Measurements from ENCODE around the gene PIWIL4.

Gene PIWIL4

DNA sequence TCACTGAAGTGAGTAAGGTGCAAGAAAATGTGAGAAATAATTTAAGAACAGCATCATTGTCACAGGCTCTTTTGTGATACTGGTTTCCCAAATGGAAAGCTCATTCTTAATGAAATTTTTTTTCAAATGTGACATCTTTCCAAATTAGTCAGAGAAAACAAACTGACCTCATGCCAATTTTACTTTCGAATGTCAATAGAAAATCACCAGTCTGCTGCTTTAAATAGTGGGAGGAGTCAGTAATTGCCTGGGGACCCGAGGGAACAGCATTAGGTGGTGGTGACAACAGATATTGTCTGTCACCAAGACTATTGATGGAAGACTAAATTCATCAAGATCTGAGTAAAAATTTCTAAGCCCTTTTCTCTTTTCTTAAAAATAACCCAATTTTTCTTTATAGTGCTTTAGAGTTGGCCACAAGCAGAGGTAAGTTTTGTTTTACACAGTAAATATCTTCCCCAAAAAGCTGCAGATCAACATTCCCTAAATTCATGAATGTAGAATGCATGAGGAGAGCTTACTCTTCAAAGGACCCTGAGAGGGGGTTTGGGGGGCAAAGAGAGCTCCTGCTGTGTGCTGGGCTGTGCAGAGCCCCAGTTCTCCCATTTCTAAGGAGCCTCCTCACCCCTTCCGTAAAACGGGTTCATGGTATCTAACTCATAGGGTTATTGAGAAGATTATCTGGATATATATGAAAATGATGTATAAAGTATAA, 95.1 kb downstream of the PIWIL4 start:
- Histone ChIP-seq H3K4me1 (ENCODE audit: control insufficient read depth, insufficient read depth, low read length) (no peaks in the 10 kb centered on the region), H3K9ac (ENCODE audit: low read length) (no peak overlapping the region), H3K4me3 (ENCODE audit: low read length) (no peak overlapping the region), H3K9me3 (ENCODE audit: control insufficient read depth, low read length) (no peaks in the 10 kb centered on the region), H3K27me3 (ENCODE audit: control insufficient read depth, insufficient read depth, low read length) (no peaks in the 10 kb centered on the region), H3K36me3 (ENCODE audit: control insufficient read depth, insufficient read depth, low read length) (no peaks in the 10 kb centered on the region)

DNA sequence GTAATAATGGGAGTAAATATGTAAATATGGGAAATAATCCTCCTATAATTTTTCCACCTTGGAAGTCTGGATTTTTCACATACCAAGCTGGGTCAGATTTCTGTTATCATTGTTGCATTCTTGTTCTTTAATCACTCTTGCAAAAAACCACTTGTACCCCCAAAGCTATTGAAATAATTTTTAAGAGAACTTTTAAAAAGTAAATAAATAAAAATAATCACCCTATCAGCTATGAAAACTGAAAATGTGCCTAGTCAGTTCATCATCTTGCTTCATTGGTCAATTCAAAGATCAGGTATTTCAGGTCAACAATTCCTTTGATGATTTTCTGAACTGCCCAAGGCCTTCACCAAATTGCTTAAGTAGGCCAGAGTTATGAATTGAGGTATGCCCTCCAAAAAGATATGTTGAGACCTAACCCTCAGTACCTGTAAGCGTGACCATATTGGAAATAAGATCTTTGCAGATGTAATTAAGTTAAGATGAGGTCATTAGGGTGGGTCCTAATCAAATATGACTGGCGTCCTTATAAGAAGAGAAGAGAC, 95.8 kb downstream of the PIWIL4 start:
- Histone ChIP-seq H3K36me3 (ENCODE audit: control insufficient read depth, insufficient read depth, low read length) (no peaks in the 10 kb centered on the region), H3K9ac (ENCODE audit: low read length) (no peak overlapping the region), H3K4me3 (ENCODE audit: low read length) (no peak overlapping the region), H3K27me3 (ENCODE audit: control insufficient read depth, insufficient read depth, low read length) (no peaks in the 10 kb centered on the region), H3K4me1 (ENCODE audit: control insufficient read depth, insufficient read depth, low read length) (no peaks in the 10 kb centered on the region), H3K9me3 (ENCODE audit: control insufficient read depth, low read length) (no peaks in the 10 kb centered on the region)

DNA sequence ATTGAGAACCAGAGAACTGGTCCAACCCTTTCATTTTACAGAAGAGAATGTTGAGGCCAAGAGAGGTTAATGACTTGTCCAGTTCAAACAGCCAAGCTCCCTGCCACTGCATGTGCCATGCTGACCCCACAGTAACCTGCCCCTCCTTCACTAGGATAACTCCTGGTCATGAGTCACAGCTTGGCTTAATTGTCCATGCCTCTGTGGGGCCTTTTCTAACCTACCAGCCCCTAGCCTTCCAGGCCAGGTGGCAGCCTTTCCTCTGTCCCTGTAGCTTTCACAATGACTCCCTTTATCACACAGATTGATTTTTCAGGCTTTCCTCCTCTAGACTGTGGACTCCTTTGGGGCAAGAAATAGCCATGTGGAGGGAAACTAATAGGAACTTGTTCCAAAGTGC, 97.2 kb downstream of the PIWIL4 start:
- Histone ChIP-seq H3K9me3 (ENCODE audit: control insufficient read depth, low read length) (no peaks in the 10 kb centered on the region), H3K4me3 (ENCODE audit: low read length) (no peak overlapping the region), H3K9ac (ENCODE audit: low read length) (no peak overlapping the region), H3K36me3 (ENCODE audit: control insufficient read depth, insufficient read depth, low read length) (no peaks in the 10 kb centered on the region), H3K27me3 (ENCODE audit: control insufficient read depth, insufficient read depth, low read length) (no peaks in the 10 kb centered on the region), H3K4me1 (ENCODE audit: control insufficient read depth, insufficient read depth, low read length) (no peaks in the 10 kb centered on the region)

DNA sequence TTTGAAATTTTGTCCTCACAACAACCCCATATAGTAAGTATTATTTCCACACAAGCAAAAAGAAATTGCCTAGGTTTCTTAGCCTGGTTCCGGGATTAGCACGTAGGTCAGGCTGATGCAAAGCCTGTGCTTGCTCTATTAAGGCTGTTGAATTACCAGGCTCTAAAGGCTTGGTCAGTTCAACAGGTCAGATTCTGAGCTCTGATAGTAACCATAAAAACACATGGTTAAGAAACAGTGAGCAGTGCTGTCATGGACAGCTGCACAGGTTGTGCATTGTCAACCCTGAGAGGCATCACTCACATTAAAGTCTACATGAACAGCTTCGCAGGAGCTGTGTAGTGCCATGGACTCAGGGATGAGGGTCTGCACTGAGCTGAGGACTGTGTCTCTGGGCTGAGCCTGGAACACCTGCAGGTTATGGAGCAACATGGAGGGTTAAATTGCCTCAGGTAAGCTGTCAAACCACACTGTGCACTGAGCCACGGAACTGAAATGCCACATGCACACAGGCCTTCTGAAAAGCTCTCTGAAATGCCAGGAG, 98.0 kb downstream of the PIWIL4 start:
- H3K9ac ChIP-seq (ENCODE audit: low read length), result no peak overlapping the region
- H3K27me3 ChIP-seq (ENCODE audit: control insufficient read depth, insufficient read depth, low read length), result no peaks in the 10 kb centered on the region
- no peaks in the 10 kb centered on the region for H3K4me1 ChIP-seq (ENCODE audit: control insufficient read depth, insufficient read depth, low read length)
- H3K9me3 ChIP-seq (ENCODE audit: control insufficient read depth, low read length), result no peaks in the 10 kb centered on the region
- no peaks in the 10 kb centered on the region for H3K36me3 ChIP-seq (ENCODE audit: control insufficient read depth, insufficient read depth, low read length)
- no peak overlapping the region for H3K4me3 ChIP-seq (ENCODE audit: low read length)

- Histone ChIP-seq H3K4me3 (ENCODE audit: low read length) (no peak overlapping the region), H3K4me1 (ENCODE audit: control insufficient read depth, insufficient read depth, low read length) (no peaks in the 10 kb centered on the region), H3K9me3 (ENCODE audit: control insufficient read depth, low read length) (no peaks in the 10 kb centered on the region), H3K9ac (ENCODE audit: low read length) (no peak overlapping the region), H3K27me3 (ENCODE audit: control insufficient read depth, insufficient read depth, low read length) (no peaks in the 10 kb centered on the region), H3K36me3 (ENCODE audit: control insufficient read depth, insufficient read depth, low read length) (no peaks in the 10 kb centered on the region)
Measured at GRCh38 chr11:94666792-94667721, 99.9 kb downstream of the PIWIL4 start.

DNA sequence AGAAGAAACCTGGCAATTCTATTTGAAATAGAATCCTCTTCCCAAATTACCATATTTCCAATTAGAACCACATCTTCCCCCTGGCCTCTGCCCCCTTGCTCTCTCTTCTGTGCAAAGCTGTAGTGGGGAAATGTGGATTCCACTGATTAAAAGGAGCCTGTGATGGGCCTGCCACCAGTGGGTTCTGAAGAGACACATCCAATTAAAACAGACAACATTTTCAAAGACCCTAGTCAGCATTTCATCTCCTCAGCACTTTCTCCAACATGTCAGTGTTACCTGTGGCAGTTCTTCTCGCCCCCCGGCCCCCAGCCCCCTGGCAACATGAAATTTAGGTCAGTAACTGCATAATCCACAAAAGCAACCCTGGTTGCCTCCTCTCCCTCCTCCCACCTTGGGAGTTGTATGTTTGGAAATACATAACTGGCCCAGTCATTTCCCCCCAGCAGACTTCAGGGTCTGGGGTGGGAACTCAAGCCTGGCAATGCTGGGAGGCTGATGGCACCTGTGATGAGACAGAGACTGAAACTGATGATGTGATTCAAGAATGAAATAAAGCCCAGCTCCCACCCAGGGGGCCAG, 101.1 kb downstream of the PIWIL4 start:
- no peaks in the 10 kb centered on the region for H3K27me3 ChIP-seq (ENCODE audit: control insufficient read depth, insufficient read depth, low read length)
- H3K4me1 ChIP-seq (ENCODE audit: control insufficient read depth, insufficient read depth, low read length), result no peaks in the 10 kb centered on the region

DNA sequence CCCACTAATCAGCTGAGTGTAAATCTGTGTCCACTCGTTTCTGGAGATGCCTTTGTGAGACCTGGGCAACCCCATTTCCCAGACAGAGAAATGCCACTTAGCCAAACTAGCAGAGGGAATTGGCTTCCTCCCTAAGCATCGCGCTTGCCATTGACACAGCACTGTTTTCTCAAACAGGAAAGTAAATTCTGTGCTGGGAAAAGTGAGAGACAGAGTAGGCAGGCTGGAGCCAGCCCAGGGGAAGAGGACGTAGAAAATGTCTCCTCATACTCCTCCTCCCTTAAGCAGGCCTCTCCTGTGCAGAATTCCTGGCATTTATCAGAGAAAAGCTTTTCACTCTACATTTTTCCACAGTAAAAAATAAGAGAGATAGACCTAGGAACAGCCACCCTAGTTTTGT, 101.9 kb downstream of the PIWIL4 start:
- Histone ChIP-seq H3K9ac (ENCODE audit: low read length) (no peak overlapping the region), H3K4me1 (ENCODE audit: control insufficient read depth, insufficient read depth, low read length) (no peaks in the 10 kb centered on the region), H3K4me3 (ENCODE audit: low read length) (no peak overlapping the region), H3K9me3 (ENCODE audit: control insufficient read depth, low read length) (no peaks in the 10 kb centered on the region), H3K36me3 (ENCODE audit: control insufficient read depth, insufficient read depth, low read length) (no peaks in the 10 kb centered on the region), H3K27me3 (ENCODE audit: control insufficient read depth, insufficient read depth, low read length) (no peaks in the 10 kb centered on the region)

More for the DNA sequence above, 101.1 kb downstream of the PIWIL4 start:
- H3K36me3 ChIP-seq (ENCODE audit: control insufficient read depth, insufficient read depth, low read length), result no peaks in the 10 kb centered on the region
- H3K4me3 ChIP-seq (ENCODE audit: low read length), result no peak overlapping the region
- H3K9ac ChIP-seq (ENCODE audit: low read length), result no peak overlapping the region
- H3K9me3 ChIP-seq (ENCODE audit: control insufficient read depth, low read length), result no peaks in the 10 kb centered on the region

Data from mucosa of stomach (tissue), 1 donor.